Right lobe of liver (tissue), 6 donors: ENCODE measurements around the gene RFXAP. TPM values are rescaled to one million over a fixed set of nuclear protein-coding genes. Genes with fewer than 3 reads are reported as not detected.
A peak's percentile ranks its signal among the peaks of the same experiment; 100 is the strongest.

Experiments used
- ATAC-seq, 4 donors: fragments of 200-7000 bp; cut with Tn5 transposase; one replicate each; pipeline ENCODE4 v1.9.1; 2020; ENCODE audit warnings: mild to moderate bottlenecking in 4 of 4, moderate library complexity in 4 of 4
- DNase-seq, 3 donors: peaks; one replicate each; pipeline ENCODE4 v3.0.0-alpha.2; 2020
- H3K27ac ChIP-seq, 3 donors: fragments of 200-600 bp; one replicate each; pipeline ENCODE4 v1.8.0; 2022
- H3K27me3 ChIP-seq, 2 donors: fragments of 200-600 bp; one replicate each; pipeline ENCODE4 v1.8.0; 2022
- H3K36me3 ChIP-seq, 4 donors: fragments of 200-600 bp; sonication (generic) in 1 of 4; one replicate each; pipeline versions ENCODE4 v1.5.1 to v1.8.0; 2017 to 2022; ENCODE audit warnings: control low read depth in 1 of 4
- H3K4me1 ChIP-seq, 4 donors: fragments of 200-600 bp; sonication (generic) in 1 of 4; one replicate each; pipeline versions ENCODE4 v1.5.1 to v1.8.0; 2017 to 2022; ENCODE audit warnings: control low read depth in 1 of 4
- H3K4me3 ChIP-seq, 3 donors: fragments of 200-600 bp; one replicate each; pipeline ENCODE4 v1.8.0; 2022
- H3K9me3 ChIP-seq, 4 donors: fragments of 200-600 bp; sonication (generic) in 1 of 4; one replicate each; pipeline versions ENCODE4 v1.5.1 to v1.8.0; 2017 to 2022; ENCODE audit warnings: control low read depth in 1 of 4
- POLR2A ChIP-seq: fragments of 450-650 bp; IDR thresholded peaks from one replicate; pipeline ENCODE4 v1.6.1; 2017; ENCODE audit warnings: antibody characterized with exemption, mild to moderate bottlenecking
- WGBS: methylation state at CpG from one replicate; pipeline ENCODE4 v1.1.6; 2018; ENCODE audit warnings: low coverage, low lambda C conversion rate; ENCODE audit not compliant: insufficient coverage; ENCODE audit errors: missing lambda C conversion rate; 5-methylcytosine and 5-hydroxymethylcytosine counted together
- intact Hi-C, 2 donors: fragments of 100-400 bp; cut with DNase I; formaldehyde crosslinking; loops; one replicate each; pipeline versions ENCODE4 v1.11.2 to v1.14.1; 2022
- total RNA-seq, 6 experiments: library from RNA; depleted of rRNA in 2 of 6; stranded (reverse); fragments of >200 nt in 2 of 6; fragmentation: NEBNext Ultra II Directional in 3 of 6; extraction: Animal tissue kit (Norgen Biotek cat#: 25700) in 3 of 6; gene quantifications; one replicate each; pipeline versions ENCODE4 v1.1.0 to v1.2.4, GENCODE V29; 2016 to 2023
- TF ChIP-seq, protein P1 (sequence below), 4 donors: fragments of 200-600 bp in 3 of 4; fragments of 450-650 bp in 1 of 4; IDR thresholded peaks; one replicate each; pipeline versions ENCODE4 v1.5.1 to v1.8.0; 2016 to 2022; ENCODE audit warnings: antibody characterized with exemption in 4 of 4, mild to moderate bottlenecking in 2 of 4
- donor health status: DM: no; HTN: yes; CAD: no.
- donor health status: DM: no; HTN: no; CAD: no.
- donor health status: DM: no; HTN: no; CAD: no.
- donor health status: DM: no; HTN: yes; CAD: no.
- donor health status: DM: no; HTN: yes; CAD: no.

The RFXAP gene
- total RNA-seq, 6 experiments from 2014 or later: 0.50 to 1.6 (median 1.0) TPM

DNA sequence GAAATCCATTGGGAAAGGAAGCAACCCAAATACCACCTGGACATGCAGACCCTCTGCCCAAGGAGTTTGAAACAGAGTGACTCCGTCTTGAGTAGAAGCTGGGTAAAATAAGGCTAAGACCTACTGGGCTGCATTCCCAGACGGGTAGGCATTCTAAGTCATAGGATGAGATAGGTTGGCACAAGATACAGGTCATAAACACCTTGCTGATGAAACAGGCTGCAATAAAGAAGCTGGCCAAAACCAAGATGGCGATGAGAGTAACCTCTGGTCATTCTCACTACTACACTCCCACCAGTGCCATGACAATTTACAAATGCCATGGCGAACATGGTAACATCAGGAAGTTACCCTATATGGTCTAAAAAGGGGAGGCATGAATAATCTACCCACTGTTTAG, 40.2 kb downstream of the RFXAP start:
- Histone ChIP-seq H3K36me3 (no peaks in the 10 kb centered on the region), H3K4me3 (no peak overlapping the region), H3K27ac (no peak overlapping the region), H3K27me3 (no peaks in the 10 kb centered on the region), H3K4me1 (no peaks in the 10 kb centered on the region), H3K9me3 (no peaks in the 10 kb centered on the region)
- DNase-seq (no peak), ATAC-seq (no peak)
- intact Hi-C loops: loop anchor here in 1 of 2 donors (10.0 kb wide), 1 partner anchor 126 kb away; no protein-coding TSS in a partner anchor
- 64% methylated on average over 3 of the region's 4 CpGs for WGBS
- TF ChIP-seq, protein P1, sequence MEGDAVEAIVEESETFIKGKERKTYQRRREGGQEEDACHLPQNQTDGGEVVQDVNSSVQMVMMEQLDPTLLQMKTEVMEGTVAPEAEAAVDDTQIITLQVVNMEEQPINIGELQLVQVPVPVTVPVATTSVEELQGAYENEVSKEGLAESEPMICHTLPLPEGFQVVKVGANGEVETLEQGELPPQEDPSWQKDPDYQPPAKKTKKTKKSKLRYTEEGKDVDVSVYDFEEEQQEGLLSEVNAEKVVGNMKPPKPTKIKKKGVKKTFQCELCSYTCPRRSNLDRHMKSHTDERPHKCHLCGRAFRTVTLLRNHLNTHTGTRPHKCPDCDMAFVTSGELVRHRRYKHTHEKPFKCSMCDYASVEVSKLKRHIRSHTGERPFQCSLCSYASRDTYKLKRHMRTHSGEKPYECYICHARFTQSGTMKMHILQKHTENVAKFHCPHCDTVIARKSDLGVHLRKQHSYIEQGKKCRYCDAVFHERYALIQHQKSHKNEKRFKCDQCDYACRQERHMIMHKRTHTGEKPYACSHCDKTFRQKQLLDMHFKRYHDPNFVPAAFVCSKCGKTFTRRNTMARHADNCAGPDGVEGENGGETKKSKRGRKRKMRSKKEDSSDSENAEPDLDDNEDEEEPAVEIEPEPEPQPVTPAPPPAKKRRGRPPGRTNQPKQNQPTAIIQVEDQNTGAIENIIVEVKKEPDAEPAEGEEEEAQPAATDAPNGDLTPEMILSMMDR (IDR thresholded peaks at IDR 0.05): no peak
- TF ChIP-seq POLR2A: no peak

DNA sequence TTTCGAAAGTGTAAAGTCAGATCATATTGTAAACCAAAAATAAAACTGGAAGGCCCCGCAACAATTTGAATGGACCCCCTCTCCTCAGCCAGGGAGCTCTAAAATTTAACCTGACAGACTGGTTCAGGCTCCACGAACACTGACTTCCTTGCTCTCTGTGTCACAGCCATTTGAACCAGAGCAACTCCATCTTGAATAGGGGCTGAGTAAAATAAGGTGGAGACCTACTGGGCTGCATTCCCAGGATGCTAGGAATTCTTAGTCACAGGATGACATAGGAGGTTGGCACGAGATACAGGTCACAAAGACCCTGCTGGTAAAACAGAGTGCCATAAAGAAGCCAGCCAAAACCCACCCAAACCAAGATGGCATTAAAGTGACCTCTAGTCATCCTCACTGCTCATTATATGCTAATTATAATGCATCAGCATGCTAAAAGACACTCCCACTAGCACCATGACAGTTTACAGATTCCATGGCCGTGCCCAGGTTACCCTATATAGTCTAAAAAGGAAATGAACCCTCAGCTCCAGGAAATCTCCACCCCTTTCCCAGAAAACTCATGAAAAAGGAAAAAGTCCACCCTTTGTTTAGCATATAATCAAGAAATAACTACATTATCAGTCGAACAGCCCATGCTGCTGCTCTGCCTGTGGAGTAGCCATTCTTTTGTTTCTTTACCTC, 43.1 kb downstream of the RFXAP start:
- no peaks in the 10 kb centered on the region for H3K36me3 ChIP-seq
- WGBS: 47% methylated on average over 6 of the region's 6 CpGs
- no peak for TF ChIP-seq POLR2A
- TF ChIP-seq, protein P1 (IDR thresholded peaks at IDR 0.05): no peak
- H3K4me1 ChIP-seq: no peaks in the 10 kb centered on the region
- DNase-seq (no peak), ATAC-seq (peak in 2 of 4 donors; percentile 37 to 39)
- no peaks in the 10 kb centered on the region for H3K27me3 ChIP-seq
- intact Hi-C loops: no loop called here
- H3K4me3 ChIP-seq: no peak overlapping the region
- no peaks in the 10 kb centered on the region for H3K9me3 ChIP-seq
- no peak overlapping the region for H3K27ac ChIP-seq

DNA sequence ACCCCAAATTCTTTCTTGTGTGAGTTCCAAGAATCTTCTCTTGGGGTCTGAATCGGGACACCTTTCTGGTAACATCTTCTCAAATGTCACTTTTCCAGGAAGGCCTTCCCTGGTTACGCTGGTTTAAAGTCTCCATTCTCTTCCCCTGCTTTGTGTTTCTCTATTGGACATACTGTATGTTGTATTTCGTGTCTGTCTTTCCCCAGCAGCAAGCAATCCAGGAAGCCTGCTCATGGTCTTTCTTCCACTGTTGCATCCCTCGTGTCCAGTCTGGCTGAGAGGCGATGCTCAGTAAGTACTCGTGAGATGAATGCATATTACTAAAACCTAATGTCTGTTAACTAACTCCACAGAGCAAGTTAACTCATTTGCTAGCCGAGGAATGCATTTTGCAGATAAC, 43.7 kb downstream of the RFXAP start:
- Histone ChIP-seq H3K27ac (no peak overlapping the region), H3K4me1 (no peaks in the 10 kb centered on the region), H3K27me3 (no peaks in the 10 kb centered on the region), H3K36me3 (no peaks in the 10 kb centered on the region), H3K9me3 (no peaks in the 10 kb centered on the region), H3K4me3 (no peak overlapping the region)
- TF ChIP-seq POLR2A: no peak
- TF ChIP-seq, protein P1 (IDR thresholded peaks at IDR 0.05): no peak
- DNase-seq (no peak), ATAC-seq (no peak)
- intact Hi-C loops: no loop called here
- WGBS: 58% methylated on average over 7 of the region's 7 CpGs

DNA sequence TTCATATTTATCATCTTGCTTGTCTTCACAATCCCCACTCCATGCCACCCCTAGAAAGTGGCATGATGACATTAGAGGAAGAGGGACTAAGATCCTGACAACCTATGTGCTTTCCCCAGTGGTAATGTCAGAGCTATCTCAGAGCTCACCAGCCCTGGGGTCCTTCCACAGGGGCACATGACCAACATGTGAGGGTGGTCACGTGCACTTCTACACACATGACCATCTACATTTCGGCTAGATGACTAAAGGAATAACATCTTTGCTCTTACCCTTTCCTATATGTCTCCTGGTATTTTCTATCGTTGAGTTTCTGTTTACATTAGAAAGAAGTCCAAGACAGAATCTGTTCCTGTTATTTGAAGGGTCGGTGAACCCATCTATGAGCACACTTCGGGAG, 46.2 kb downstream of the RFXAP start:
- H3K27me3 ChIP-seq: no peaks in the 10 kb centered on the region
- 57% methylated on average over 5 of the region's 5 CpGs for WGBS
- TF ChIP-seq, protein P1 (IDR thresholded peaks at IDR 0.05): no peak
- TF ChIP-seq POLR2A: no peak
- no peaks in the 10 kb centered on the region for H3K9me3 ChIP-seq
- no peaks in the 10 kb centered on the region for H3K36me3 ChIP-seq
- H3K4me3 ChIP-seq: no peak overlapping the region
- ATAC-seq (no peak), DNase-seq (no peak)
- intact Hi-C loops: no loop called here
- H3K4me1 ChIP-seq: no peaks in the 10 kb centered on the region
- no peak overlapping the region for H3K27ac ChIP-seq
